GM18505 (cell line): ENCODE results near the gene IMMP2L.

Experiments
- ATAC-seq: cut with Tn5 transposase; IDR thresholded peaks from one replicate; pipeline ENCODE4 v1.9.1; 2021; ENCODE audit not compliant: unreplicated experiment
- POLR2A ChIP-seq: IDR thresholded peaks from 4 replicates; pipeline ENCODE4 v1.6.1; 2011; ENCODE audit warnings: borderline replicate concordance; ENCODE audit not compliant: insufficient read depth, insufficient read length; ENCODE audit errors: extremely low read depth

IMMP2L gene

GRCh38 chr7:111137296-111138192 lies 424.7 kb downstream of the IMMP2L start:
- ATAC-seq: peak; percentile 80
- TF ChIP-seq POLR2A: no peak

- TF ChIP-seq POLR2A: no peak
- no peak for ATAC-seq
Measured at GRCh38 chr7:111132833-111133232, 429.5 kb downstream of the IMMP2L start.

- no peak for TF ChIP-seq POLR2A
- ATAC-seq: no peak
Measured at GRCh38 chr7:111129435-111129834, 432.9 kb downstream of the IMMP2L start.

- TF ChIP-seq POLR2A: no peak
- no peak for ATAC-seq
Measured at GRCh38 chr7:111126987-111127386, 435.3 kb downstream of the IMMP2L start.

- TF ChIP-seq POLR2A: no peak
- ATAC-seq: no peak
Measured at GRCh38 chr7:111115966-111116365, 446.3 kb downstream of the IMMP2L start.

- no peak for ATAC-seq
- no peak for TF ChIP-seq POLR2A
Measured at GRCh38 chr7:111113263-111114017, 448.9 kb downstream of the IMMP2L start.

- no peak for ATAC-seq
- no peak for TF ChIP-seq POLR2A
Measured at GRCh38 chr7:111112439-111112838, 449.9 kb downstream of the IMMP2L start.

- no peak for ATAC-seq
- no peak for TF ChIP-seq POLR2A
Measured at GRCh38 chr7:111108496-111108895, 453.8 kb downstream of the IMMP2L start.

- ATAC-seq: no peak
- TF ChIP-seq POLR2A: no peak
Measured at GRCh38 chr7:111108000-111108399, 454.3 kb downstream of the IMMP2L start.

GRCh38 chr7:111107579-111107978 lies 454.7 kb downstream of the IMMP2L start:
- ATAC-seq: no peak
- TF ChIP-seq POLR2A: no peak

- no peak for TF ChIP-seq POLR2A
- no peak for ATAC-seq
Measured at GRCh38 chr7:111105269-111105668, 457.0 kb downstream of the IMMP2L start.

GRCh38 chr7:111104710-111105109 lies 457.6 kb downstream of the IMMP2L start:
- peak; percentile 44 for ATAC-seq
- TF ChIP-seq POLR2A: no peak

- no peak for TF ChIP-seq POLR2A
- ATAC-seq: peak; percentile 72
Measured at GRCh38 chr7:111103678-111104274, 458.5 kb downstream of the IMMP2L start.
